ENCODE results near the gene LATS1. TPM values are rescaled to one million over a fixed set of nuclear protein-coding genes. Genes with fewer than 3 reads are reported as not detected.
"Not testable (repeated sequence)": the region's sequence is repeated elsewhere in the genome, so short reads cannot be mapped to it uniquely, and the experiment has no call there.

LATS1 gene
- total RNA-seq, 1 donor from 2014 or later: 9.1 TPM

- ATAC-seq (ENCODE audit: poor library complexity): peak; percentile 42
- DNase-seq: no peak
- intact Hi-C loops (cut with DNase I): no loop called here
Measured at GRCh38 chr6:149686230-149686629, 31.7 kb downstream of the LATS1 start.

- peak; percentile 87 for ATAC-seq (ENCODE audit: poor library complexity)
- intact Hi-C loops (cut with DNase I): no loop called here
- DNase-seq: no peak
Measured at GRCh38 chr6:149683256-149683859, 34.5 kb downstream of the LATS1 start.

- intact Hi-C loops (cut with DNase I); DNase-seq; ATAC-seq (ENCODE audit: poor library complexity): not testable (repeated sequence)
Measured at GRCh38 chr6:149681845-149682244, 36.1 kb downstream of the LATS1 start.

GRCh38 chr6:149681209-149681608 lies 36.7 kb downstream of the LATS1 start:
- DNase-seq: no peak
- intact Hi-C loops (cut with DNase I): no loop called here

GRCh38 chr6:149680503-149680902 lies 37.4 kb downstream of the LATS1 start:
- intact Hi-C loops (cut with DNase I): no loop called here
- ATAC-seq (ENCODE audit: poor library complexity): no peak
- no peak for DNase-seq

More at GRCh38 chr6:149681209-149681608, 36.7 kb downstream of the LATS1 start:
- ATAC-seq (ENCODE audit: poor library complexity): no peak

- ATAC-seq (ENCODE audit: poor library complexity); intact Hi-C loops (cut with DNase I); DNase-seq: not testable (repeated sequence)
Measured at GRCh38 chr6:149672265-149672664, 45.6 kb downstream of the LATS1 start.

GRCh38 chr6:149660028-149660427 lies 57.9 kb downstream of the LATS1 start:
- intact Hi-C loops (cut with DNase I): no loop called here
- ATAC-seq (ENCODE audit: poor library complexity): no peak
- no peak for DNase-seq

GRCh38 chr6:149657441-149657840 lies 60.5 kb downstream of the LATS1 start:
- DNase-seq: no peak
- intact Hi-C loops (cut with DNase I): no loop called here
- no peak for ATAC-seq (ENCODE audit: poor library complexity)

- no peak for DNase-seq
- ATAC-seq (ENCODE audit: poor library complexity): no peak
- intact Hi-C loops (cut with DNase I): no loop called here
Measured at GRCh38 chr6:149651056-149651455, 66.8 kb downstream of the LATS1 start.

- intact Hi-C loops (cut with DNase I): loop anchor here (5.0 kb wide), 1 partner anchor 81 kb away; the partner anchor contains the start of gene GINM1
- peak; percentile 99 for ATAC-seq (ENCODE audit: poor library complexity)
- DNase-seq: peak; percentile 92
Measured at GRCh38 chr6:149648148-149649145, 69.5 kb downstream of the LATS1 start, which contains the start of gene KATNA1. Gene KATNA1, minus strand, starts transcription at chr6:149648714. Its CDS starts 10,167 bp downstream, at chr6:149638547.

GRCh38 chr6:149646599-149646998 lies 71.3 kb downstream of the LATS1 start:
- DNase-seq (no peak), ATAC-seq (ENCODE audit: poor library complexity) (no peak)
- intact Hi-C loops (cut with DNase I): loop anchor here (5.0 kb wide), 1 partner anchor 79 kb away; the partner anchor contains the start of gene GINM1

GRCh38 chr6:149642829-149643580 lies 74.9 kb downstream of the LATS1 start:
- DNase-seq (no peak), ATAC-seq (ENCODE audit: poor library complexity) (no peak)
- intact Hi-C loops (cut with DNase I): no loop called here

- intact Hi-C loops (cut with DNase I): no loop called here
- no peak for DNase-seq
- no peak for ATAC-seq (ENCODE audit: poor library complexity)
Measured at GRCh38 chr6:149636124-149636523, 81.8 kb downstream of the LATS1 start.

- intact Hi-C loops (cut with DNase I): no loop called here
- ATAC-seq (ENCODE audit: poor library complexity) (no peak), DNase-seq (no peak)
Measured at GRCh38 chr6:149634315-149634714, 83.6 kb downstream of the LATS1 start.

GRCh38 chr6:149628875-149629510 lies 88.9 kb downstream of the LATS1 start:
- ATAC-seq (ENCODE audit: poor library complexity): no peak
- no peak for DNase-seq
- intact Hi-C loops (cut with DNase I): no loop called here

- intact Hi-C loops (cut with DNase I): no loop called here
- DNase-seq (no peak), ATAC-seq (ENCODE audit: poor library complexity) (no peak)
Measured at GRCh38 chr6:149627672-149628071, 90.2 kb downstream of the LATS1 start.

GRCh38 chr6:149615805-149616204 lies 102.1 kb downstream of the LATS1 start:
- ATAC-seq (ENCODE audit: poor library complexity) (peak; percentile 64), DNase-seq (no peak)
- intact Hi-C loops (cut with DNase I): no loop called here

- intact Hi-C loops (cut with DNase I): no loop called here
- DNase-seq (no peak), ATAC-seq (ENCODE audit: poor library complexity) (no peak)
Measured at GRCh38 chr6:149614337-149614736, 103.6 kb downstream of the LATS1 start.
